Measurements from ENCODE around the gene CSF1R.
A peak's percentile ranks its signal among the peaks of the same experiment; 100 is the strongest.

The CSF1R gene

DNA sequence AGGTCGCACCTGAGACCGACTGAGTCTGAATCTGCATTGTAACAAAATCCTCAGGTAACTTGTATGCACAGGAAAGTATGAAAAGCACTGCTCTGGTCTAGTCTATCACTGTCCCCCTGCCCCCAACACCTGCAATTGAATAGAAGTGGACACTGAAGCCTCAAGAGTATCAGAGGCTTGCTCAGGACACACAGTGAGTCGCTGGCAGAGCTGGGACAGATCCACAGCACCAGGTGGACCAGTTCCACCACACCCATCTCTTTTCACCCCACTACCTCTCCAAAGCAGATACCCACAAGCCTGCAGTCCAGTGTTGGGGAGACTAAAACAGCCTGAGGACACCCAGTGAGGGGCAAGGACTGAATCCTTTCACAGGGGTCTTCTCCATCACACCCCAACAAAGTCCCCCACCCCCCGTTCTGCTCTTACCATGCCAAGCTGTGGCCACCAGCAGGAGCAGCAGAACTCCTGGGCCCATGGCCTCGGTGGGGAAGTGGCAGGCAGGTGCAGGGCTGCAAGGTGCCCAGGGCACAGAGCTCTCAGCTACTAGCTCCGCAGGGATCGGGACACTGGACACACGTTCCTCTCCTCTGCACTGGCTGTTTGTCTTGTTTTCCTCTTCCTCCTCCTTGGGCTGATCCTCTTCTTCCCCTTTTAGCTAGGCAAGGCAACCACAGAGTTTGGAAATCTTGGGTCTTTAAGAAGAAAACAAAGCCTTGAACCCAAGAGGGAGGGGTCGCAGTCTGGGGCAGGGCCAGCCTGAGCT lies at the start of gene CSF1R:
TSS of gene CSF1R (minus strand) at position 605 of the 766 bp plus-strand sequence. CDS start at position 478, 127 bp downstream.
- no peak for DNase-seq

DNA sequence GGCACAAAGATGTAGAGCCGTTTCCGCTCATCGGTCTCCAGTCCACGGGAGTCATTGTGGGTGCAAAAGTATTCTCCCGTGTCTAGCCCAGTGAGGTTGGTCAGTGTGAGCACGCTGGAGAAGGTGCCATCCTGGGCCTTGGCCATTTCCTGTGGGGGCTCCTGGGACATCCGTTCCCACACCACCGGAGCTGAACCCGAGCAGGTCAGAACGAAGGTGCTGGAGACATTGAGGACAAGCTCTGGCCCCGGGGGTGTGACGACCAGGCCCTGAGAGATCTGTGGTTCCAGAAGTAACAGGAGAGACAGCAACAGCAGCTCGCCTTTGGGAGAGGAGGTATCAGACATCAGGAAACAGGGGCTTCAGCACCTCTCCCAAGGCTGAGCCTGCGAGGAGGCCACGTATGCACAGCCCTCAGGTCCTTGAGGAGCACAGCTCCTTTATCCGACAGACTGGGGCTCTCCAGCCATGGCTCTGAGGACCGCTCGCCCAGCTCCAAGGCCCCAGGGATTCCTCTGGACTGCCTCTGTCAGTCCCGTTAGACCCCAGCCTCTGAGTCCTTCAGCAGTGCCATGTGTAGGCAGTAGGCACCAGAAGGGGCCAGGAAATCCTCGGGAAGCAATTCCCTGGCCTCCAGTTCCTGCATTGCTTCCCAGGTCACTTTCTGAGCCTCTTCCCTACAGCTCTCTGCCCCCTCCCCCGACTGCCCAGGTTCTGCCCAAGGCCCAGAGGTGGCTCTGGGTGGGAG lies 49.4 kb upstream of the CSF1R start:
- DNase-seq = no peak

DNA sequence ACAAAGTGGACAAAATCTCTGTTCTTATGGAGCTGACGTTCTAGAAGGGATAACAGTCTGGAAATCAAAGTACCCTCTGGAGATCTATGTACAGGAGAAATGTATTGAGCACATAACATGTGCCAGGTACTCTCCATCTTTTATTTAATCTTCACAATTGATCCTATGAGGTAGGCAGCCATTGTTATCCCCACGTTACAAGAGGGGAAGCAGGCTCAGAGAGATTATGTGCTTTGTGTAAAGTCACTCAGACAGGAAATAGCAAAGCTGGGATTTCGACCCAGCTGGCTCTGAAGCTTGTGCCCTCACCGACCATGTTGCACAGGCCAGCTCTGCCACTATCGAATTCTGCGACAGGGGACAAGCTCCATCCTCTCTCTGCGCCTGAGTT lies 47.8 kb upstream of the CSF1R start:
- no peak for DNase-seq

DNA sequence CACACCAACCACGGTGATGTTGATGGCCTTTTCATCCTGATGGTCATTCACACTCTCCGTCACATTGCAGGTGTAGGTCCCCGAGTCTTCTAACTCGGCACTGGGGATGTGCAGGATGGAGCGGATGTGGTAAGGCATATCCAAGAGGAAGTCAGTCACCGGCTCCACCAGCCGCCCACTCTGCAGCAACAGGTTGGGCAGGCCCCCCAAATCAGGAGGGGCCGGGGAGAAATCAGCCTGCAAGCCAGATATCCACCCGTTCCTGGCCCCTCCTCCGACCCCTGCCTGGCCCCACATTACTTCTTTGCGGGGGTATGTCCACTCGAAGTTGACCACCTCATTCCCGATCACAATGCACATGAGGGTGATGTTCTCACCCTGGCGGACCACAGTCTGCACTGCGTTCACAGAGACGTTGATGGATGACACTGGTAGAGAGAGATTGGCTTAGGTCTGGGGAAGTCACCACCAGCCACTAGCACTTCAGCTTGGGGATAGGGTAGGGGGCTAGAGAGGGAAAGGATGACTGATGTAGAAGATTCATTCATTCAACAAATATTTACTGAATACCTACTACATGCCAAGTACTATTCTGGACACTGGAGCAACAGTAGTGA lies 47.3 kb upstream of the CSF1R start:
- DNase-seq = no peak

DNA sequence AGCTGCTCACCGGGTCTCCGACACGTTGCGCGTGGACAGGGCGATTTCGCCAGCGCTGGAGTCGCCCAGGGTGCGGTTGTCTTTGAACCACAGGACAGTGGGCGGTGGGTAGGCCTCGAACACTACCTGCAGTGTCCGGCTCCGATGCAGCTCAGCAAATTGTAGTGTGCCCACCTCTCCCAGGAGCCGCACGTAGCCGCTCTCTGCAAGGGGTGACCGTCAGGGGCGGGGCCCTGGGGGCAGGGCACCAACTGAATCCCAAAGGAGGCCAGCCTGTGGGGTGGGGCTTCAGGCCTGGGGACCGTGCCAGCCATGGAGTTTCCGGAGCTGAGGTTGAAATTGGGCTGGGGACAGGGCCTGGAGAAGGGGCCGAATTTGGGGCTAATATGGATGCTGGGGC lies 46.4 kb upstream of the CSF1R start:
- DNase-seq = no peak

DNA sequence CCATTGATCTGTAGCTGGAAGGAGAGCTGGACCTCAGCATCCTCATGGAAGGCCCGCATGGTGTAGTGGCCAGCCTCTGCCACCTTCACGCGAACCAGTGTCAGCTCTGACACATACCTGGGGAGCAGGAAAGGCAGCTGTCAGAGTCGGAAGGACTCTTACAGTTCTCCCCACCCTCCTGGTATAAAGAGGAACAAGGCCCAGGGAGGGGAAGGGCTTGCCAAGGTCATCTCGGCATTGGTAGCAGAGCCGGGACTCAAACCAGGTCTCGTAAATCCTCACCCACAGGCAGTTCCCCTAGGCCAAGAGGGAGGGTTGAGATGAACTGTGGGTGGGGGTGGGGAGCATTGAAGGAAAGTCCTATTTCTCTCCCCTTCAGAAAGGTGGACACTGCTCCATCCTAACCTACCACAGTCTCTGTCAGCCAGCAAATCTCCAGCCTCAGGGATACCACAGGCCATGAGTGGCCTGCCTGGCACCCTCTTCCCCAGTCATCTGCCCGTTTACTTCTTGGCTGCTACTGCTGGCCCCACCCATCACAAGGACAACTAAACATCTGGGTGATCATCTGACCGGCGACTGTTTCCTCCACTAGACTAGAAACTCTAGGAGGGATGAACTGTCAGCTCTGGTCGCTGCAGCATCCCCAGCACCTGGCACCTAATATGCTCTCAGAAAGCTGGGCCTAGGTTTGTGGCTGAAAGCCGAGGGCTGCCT lies 45.8 kb upstream of the CSF1R start:
- DNase-seq = no peak

DNA sequence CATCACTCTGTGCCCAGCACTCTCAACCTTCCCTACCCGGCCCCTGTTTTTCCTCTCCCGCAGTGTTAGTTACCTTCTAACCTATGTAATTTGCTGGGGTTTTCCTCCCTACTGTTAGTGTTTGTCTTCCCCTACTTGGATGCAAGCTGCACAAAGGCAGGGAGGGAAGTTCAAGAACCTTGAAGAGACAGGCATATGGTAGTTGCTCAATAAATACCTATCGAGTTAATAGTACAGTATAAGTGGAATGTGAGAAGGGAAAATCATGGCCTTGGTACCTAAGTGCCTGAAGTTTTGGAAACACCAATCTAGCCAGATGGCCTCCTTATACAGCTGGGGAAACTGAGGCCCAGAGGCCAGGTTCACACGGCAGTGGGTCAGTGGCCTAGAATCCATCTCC lies 45.1 kb upstream of the CSF1R start:
- DNase-seq = no peak

DNA sequence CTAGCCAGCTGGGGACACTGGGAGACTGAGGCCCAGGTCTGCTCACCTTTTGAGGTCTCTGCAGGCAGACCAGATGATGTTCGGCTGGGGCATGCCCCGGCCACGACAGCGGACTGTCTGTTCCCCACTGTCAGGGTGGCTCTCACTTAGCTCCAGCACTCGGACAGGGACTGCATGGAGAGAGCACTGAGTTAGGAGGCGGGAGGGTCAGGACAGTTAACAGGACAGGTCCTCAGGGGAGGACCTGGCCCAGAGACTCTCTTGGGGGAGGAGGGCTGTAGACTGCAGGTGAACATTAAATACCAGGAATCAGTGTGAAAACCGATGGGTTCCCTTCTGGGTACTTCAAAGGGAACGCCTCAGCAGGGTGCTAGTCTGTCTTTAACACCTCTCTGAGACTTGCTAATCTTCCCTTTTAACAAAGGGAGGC lies 44.2 kb upstream of the CSF1R start:
- DNase-seq = no peak

DNA sequence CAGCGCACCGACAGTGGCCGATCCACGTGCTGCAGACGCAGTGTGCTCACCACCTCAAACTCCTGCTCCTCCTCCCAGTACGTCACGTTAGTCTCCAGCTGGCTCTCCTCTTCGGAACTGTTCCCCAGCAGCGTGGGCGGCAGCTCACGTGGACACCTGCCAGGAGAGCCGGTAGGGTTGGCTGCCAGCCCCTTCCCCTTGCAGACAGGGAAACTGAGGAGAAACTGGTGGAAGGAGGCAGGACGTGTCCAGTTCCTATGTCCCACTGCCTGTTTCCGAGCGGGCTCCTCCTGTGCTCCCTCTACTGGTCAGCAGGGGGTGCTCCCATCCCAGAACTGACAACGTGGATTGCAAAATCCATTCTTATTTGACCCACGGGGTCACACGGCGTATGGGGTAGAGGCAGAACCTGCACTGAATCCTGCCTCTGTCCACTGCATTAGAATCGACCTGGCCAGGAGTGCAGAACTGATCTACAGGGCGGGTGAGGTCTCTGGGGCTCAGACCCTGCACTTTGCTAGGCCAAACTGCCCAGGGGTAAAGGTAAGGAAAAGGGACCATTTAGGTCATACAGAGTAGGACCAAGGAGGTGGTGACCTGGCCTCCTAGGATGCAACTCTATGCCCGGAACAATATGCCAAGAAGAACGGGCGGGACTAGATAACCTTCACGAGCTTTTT lies 43.6 kb upstream of the CSF1R start:
- DNase-seq = peak; percentile 62

DNA sequence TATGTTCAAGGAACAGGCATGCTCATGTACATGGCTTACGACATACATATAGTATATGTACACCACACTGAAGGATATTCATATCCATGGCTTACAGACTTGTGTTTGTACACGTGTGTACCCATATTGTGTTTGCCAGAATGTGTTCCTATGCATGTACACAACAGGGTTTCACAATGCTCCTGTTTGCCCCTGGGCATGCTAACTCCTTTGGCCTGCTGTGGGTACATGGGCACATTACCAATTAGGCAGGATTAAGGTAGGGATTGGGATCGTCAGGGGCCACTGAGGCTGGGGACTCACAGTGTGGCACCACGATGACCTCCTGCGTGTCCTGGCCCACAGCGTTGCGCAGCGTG lies 43.1 kb upstream of the CSF1R start:
- no peak for DNase-seq

DNA sequence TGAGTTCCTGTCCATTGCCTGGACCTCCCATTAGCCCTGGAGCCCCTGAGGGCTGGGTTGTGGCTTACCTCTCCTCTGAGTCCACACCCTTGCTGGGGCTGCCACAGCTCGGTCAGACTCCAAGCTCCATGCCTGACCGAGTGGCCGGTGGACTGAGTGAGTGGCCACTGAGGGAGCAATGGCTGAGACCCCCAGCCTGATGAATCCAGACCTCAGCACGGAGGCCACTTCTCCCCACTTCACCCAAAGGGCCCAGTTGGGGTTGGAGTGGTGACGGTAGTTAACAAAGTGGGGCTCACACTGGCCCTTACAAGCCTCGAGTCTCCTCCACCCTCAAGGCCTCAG lies 40.5 kb upstream of the CSF1R start:
- no peak for DNase-seq

DNA sequence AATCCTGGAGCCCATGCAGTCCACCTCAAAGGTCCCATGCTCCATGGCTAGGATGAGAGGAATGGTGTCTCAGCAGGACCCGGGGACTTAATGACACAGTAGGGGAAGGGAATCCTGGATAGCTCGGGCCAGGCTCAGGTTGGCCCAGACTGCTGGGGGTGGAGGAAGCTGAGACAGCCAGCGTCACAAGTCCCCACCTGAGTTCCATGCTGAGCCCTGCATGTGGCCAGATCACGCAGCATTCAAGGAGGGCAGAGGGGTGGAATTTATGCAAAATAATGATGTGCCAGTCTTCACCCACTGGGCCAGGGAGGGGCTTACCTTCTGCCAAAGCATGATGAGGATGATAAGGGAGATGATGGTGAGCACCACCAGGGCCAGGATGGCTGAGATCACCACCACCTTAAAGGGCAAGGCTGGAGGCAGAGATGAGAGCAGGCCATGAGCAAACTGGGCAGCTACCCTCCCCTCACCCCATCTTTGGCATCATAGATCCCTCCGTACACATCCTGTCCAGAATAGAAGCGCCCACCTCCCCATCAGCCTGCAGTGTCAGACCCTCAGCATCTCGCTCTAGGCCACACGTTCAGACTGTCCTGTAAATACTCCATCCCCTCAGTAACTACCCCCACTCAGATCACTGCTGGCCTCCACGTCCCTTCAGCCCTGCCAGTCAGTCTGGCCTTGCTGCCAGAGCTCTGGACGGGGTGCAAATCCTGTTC lies 40.0 kb upstream of the CSF1R start:
- DNase-seq = no peak

DNA sequence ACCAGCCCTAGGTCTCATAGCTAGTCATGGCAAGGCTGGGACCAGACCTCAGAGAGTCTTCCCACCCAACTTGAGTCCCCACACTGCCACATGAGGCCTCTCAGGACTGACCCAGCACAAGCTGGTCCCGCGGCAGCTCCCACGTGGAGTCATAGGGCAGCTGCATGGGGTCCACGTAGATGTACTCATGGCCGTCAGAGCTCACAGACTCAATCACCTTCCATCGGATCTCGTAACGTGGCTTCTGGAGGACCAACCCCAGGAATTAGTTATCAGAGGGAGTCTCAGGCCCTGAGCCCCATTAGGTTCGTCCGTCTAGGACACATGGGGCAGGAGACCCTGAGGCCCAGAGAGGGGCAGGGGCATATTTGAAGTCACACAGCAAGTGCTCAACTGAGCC lies 39.0 kb upstream of the CSF1R start:
- DNase-seq = no peak

DNA sequence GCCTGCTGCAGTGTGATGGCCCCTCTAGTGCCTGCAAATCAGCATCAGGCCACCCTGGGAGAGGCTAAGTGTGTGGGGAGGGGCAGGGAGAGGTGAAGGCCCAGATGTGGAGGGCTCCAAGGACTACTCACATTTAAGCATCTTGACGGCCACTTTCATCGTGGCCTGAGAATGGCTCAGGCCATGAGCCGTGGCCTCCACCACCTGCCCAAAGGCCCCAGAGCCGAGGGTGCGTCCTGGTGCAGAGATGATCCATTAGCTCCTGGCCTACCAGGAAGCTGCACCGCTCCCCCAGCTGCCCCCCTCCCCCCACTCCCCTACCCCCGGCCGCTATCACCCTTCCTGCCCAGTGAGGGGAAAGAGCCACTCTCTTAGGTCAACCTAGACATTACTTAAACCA lies 38.2 kb upstream of the CSF1R start:
- no peak for DNase-seq

DNA sequence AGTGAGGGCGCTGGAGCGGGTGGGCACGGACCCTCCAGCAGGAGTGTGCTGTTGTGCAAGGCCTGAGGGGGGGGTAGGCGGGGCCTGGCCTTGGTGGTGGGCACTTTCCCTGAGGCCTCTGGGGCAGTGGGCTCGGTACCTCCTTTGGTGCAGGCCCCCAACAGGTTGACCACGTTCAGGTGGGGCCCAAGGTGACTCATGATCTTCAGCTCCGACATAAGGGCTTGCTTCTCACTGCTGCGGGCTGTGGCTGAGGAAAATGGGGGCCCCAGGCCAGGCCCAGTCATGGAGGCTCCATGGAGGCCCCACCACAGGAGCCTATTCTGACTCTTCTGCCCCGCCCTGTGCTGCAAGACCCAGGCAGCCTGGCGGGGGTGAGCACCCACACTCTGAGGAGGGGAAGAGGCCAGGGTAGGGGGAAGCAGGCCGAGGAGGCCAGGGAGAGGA lies 37.8 kb upstream of the CSF1R start:
- DNase-seq = no peak

DNA sequence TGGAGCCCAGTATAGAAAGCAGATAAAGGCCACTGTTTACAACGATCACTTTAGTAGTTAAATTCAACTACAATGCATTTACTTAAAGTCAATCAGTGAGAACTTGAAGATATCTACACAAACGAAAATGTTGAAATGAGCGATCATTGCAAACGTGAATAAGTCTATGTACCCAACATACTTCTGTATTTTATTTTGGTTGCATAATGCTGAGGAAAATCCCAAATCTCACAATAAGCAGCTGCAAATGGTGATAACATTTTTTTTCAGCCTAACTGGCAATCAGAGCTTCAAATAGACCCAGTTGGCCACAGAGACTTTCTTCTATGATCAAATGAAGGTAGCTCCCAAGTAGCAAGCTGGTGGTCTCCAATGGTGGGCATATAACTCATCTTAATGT lies 37.2 kb upstream of the CSF1R start:
- DNase-seq = no peak

DNA sequence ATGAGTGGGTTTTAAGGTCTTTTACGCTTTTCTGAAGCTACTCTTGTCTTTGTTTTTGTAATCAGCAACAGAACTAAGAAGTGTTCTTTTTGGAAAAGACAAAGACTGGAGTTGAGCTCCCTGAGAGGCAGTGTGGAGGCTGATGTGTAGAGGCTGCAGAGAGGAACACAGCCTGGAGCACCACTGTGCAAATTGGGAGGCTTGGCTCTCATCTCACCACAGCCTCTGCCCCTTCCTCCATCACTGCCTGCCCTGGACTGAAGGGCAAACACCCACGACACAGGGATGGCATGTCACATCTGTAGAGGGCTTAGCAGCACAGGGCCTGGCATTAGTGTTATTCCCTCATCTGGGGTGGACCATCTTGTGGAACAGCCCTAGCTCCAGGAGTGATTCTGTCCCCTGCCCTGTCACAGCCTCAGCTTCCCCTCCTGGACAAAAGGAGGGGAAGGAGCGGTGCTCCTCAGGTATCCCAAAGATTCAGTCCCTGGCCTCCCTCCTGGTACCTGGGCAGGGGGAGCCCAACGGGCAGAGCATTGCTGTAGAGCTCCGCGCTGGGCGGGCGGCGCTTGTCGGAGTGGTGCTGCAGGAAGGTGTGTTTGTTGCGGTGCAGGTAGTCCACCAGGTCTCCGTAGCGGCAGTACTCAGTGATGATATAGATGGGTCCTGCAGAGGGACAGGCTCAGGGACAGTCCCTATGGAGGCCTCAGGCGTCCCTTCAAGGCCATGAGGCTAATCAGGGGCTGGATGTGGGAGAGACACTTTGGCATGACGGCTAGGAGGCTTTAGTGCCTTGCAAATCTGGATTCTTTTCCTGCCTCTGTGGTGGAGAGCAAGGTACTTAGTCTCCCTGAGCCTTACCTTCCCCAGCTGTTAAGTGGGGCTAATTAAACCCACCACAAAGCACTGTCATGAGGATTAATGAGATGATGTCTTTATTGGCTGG lies 36.5 kb upstream of the CSF1R start:
- no peak for DNase-seq

DNA sequence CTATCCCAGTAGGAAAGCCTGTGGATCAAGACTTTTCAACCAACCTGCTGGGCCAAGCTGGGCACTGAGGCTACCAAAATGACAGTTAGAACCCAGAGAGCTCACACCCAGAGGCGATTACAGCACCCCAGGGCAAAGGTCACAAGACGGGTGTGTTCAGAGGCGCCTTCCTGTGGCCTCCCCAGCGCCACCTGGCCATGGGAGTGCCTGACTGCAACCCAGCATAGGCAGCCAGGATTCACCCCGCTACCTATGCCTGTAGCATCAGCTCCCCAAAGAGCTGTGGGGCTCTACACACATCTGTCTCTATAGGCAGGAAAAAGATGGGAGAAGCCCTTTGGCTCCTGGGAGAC lies 35.8 kb upstream of the CSF1R start:
- DNase-seq = peak; percentile 48

DNA sequence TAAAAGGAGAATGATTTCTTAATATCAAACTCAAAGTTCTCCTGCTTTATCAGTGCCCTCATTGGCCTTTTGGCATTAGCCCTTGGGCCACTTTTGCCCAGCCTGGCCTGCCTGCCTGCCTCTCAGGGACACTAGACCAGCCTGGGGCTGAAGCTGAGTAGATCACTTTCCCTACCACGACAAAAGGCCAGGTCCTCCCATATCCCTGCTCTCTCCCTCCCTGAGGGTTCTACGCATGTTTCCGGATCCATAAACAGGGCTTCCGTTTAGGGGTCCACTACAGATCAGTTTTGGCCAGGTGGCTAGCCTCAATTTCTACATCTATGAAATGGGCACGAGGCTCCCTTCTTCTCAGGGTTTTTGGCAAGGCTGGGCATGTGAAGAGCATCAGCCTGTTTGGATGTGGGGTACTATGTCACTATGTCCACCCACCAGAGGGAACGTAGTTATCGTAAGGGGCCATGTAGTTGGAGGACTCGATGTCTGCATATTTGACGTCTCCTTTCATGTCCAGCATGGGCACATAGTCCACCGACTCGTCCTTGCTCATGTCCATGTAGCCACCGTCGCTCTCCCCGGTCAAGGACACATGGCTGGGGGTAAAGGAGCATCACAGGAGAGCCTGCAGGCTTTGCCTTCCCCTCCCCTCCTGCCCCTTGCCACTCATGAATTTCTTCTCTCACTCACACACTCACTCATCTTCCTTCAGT lies 35.2 kb upstream of the CSF1R start:
- no peak for DNase-seq
